Measurements from ENCODE around the gene TMC4.
"Not testable (repeated sequence)": the region's sequence is repeated elsewhere in the genome, so short reads cannot be mapped to it uniquely, and the experiment has no call there.

Gene TMC4

GRCh38 chr19:54179262-54179852 is 6.4 kb upstream of the TMC4 start:
- no peak for TF ChIP-seq CTCF (IDR thresholded peaks at IDR 0.05; ENCODE audit: control extremely low read depth, extremely low read depth, low read depth, missing control alignments)
- ChIA-PET CTCF (interaction anchor here (1.2 to 1.7 kb wide), 4 partner anchors 9 to 53 kb away, joined by 3 to 5 read pairs (median 4); partner anchors contain the start of gene MBOAT7), POLR2A (no interaction called here)
- no peak for DNase-seq (ENCODE audit: extremely low spot score)

GRCh38 chr19:54178581-54179261 is 5.8 kb upstream of the TMC4 start:
- ChIA-PET POLR2A (no interaction called here), CTCF (interaction anchor here (1.3 to 1.7 kb wide), 3 partner anchors 9 to 54 kb away, joined by 3 to 5 read pairs (median 3); partner anchors contain the start of gene MBOAT7)
- DNase-seq (ENCODE audit: extremely low spot score): no peak
- no peak for TF ChIP-seq CTCF (IDR thresholded peaks at IDR 0.05; ENCODE audit: control extremely low read depth, extremely low read depth, low read depth, missing control alignments)

- ChIA-PET POLR2A (interaction anchor here (1.4 kb wide), 2 partner anchors 12 to 15 kb away, joined by 3 to 4 read pairs; partner anchors contain the start of gene MBOAT7), CTCF (interaction anchor here (1.1 to 1.8 kb wide), 5 partner anchors 10 to 58 kb away, joined by 3 to 7 read pairs (median 4); partner anchors contain the start of gene MBOAT7)
- no peak for DNase-seq (ENCODE audit: extremely low spot score)
- TF ChIP-seq CTCF (IDR thresholded peaks at IDR 0.05; ENCODE audit: control extremely low read depth, extremely low read depth, low read depth, missing control alignments): no peak
Observed at GRCh38 chr19:54173951-54174834, 1.2 kb upstream of the TMC4 start.

- POLR2A ChIA-PET: interaction anchor here (0.6 to 1.4 kb wide), 3 partner anchors 8 to 35 kb away, joined by 4 to 5 read pairs (median 4); partner anchors contain the start of gene MBOAT7
- DNase-seq (ENCODE audit: extremely low spot score): no peak
- no peak for TF ChIP-seq CTCF (IDR thresholded peaks at IDR 0.05; ENCODE audit: control extremely low read depth, extremely low read depth, low read depth, missing control alignments)
- CTCF ChIA-PET: interaction anchor here (1.1 to 1.8 kb wide), 5 partner anchors 9 to 58 kb away, joined by 3 to 7 read pairs (median 4); partner anchors contain the start of gene MBOAT7
Observed at GRCh38 chr19:54173359-54173699, 369 bp upstream of the TMC4 start.

GRCh38 chr19:54171736-54172431 is 1.1 kb downstream of the TMC4 start:
- DNase-seq (ENCODE audit: extremely low spot score); POLR2A ChIA-PET: not testable (repeated sequence)
- CTCF ChIA-PET: interaction anchor here (1.2 to 4.4 kb wide), 3 partner anchors 35 to 95 kb away, joined by 3 to 28 read pairs (median 3); partner anchors contain the start of gene CNOT3

GRCh38 chr19:54169149-54169740 is 3.7 kb downstream of the TMC4 start:
- no peak for TF ChIP-seq CTCF (IDR thresholded peaks at IDR 0.05; ENCODE audit: control extremely low read depth, extremely low read depth, low read depth, missing control alignments)
- POLR2A ChIA-PET: interaction anchor here (0.5 to 1.0 kb wide), 3 partner anchors 20 to 207 kb away, joined by 3 to 6 read pairs (median 3); partner anchors contain the start of gene MBOAT7
- no peak for DNase-seq (ENCODE audit: extremely low spot score)
- CTCF ChIA-PET: interaction anchor here (0.5 to 4.4 kb wide), 18 partner anchors 8 to 97 kb away, joined by 3 to 28 read pairs (median 5); partner anchors contain the start of genes LENG1 and MBOAT7
